Measurements from ENCODE around the gene GYS1.
A peak's percentile ranks its signal among the peaks of the same experiment; 100 is the strongest.

GYS1 gene

GRCh38 chr19:48955308-48955958, 37.7 kb downstream of the GYS1 start:
- no peak for ATAC-seq
- TF ChIP-seq PPARA (CRISPR knock-in tag; IDR thresholded peaks at IDR 0.05; ENCODE audit: borderline replicate concordance) (no peak), PATZ1 (CRISPR knock-in tag; IDR thresholded peaks at IDR 0.05; ENCODE audit: borderline replicate concordance) (no peak), CREB5 (CRISPR knock-in tag; IDR thresholded peaks at IDR 0.05; ENCODE audit: low read depth) (no peak), RARB (CRISPR knock-in tag; IDR thresholded peaks at IDR 0.05) (no peak), ESRRG (CRISPR knock-in tag; IDR thresholded peaks at IDR 0.05) (no peak), TSHZ2 (CRISPR knock-in tag; IDR thresholded peaks at IDR 0.05) (no peak), ARNTL (CRISPR knock-in tag; IDR thresholded peaks at IDR 0.05; ENCODE audit: borderline replicate concordance, low read depth) (no peak), SNAI2 (CRISPR knock-in tag; IDR thresholded peaks at IDR 0.05) (no peak), CSDC2 (CRISPR knock-in tag; IDR thresholded peaks at IDR 0.05) (no peak), ZNF8 (CRISPR knock-in tag; IDR thresholded peaks at IDR 0.05) (no peak), BACH2 (CRISPR knock-in tag; IDR thresholded peaks at IDR 0.05; ENCODE audit: borderline replicate concordance) (no peak), GLIS3 (CRISPR knock-in tag; IDR thresholded peaks at IDR 0.05) (no peak), ZFP30 (CRISPR knock-in tag; IDR thresholded peaks at IDR 0.05) (no peak), TOX (CRISPR knock-in tag; IDR thresholded peaks at IDR 0.05; ENCODE audit: borderline replicate concordance) (no peak), ZC3H10 (CRISPR knock-in tag; IDR thresholded peaks at IDR 0.05) (no peak), ISL1 (CRISPR knock-in tag; IDR thresholded peaks at IDR 0.05) (no peak), ZFP3 (CRISPR knock-in tag; IDR thresholded peaks at IDR 0.05) (no peak)

GRCh38 chr19:48954595-48955307, 38.4 kb downstream of the GYS1 start, which contains the start of gene BAX:
BAX (plus strand) TSS chr19:48954875; CDS start chr19:48954929, 54 bp downstream.
- peak; percentile 50; the same call in 1 of the 2 replicates for TF ChIP-seq ZC3H10 (CRISPR knock-in tag; IDR thresholded peaks at IDR 0.05)
- TF ChIP-seq SNAI2 (CRISPR knock-in tag; IDR thresholded peaks at IDR 0.05): peak; percentile 95
- peak; percentile 66; the same call in 1 of the 2 replicates for TF ChIP-seq ZFP3 (CRISPR knock-in tag; IDR thresholded peaks at IDR 0.05)
- no peak for TF ChIP-seq OSR1 (CRISPR knock-in tag; IDR thresholded peaks at IDR 0.05)
- TF ChIP-seq TCF4 (CRISPR knock-in tag; IDR thresholded peaks at IDR 0.05; ENCODE audit: borderline replicate concordance): no peak
- peak; percentile 86; the same call in 1 of the 2 replicates for TF ChIP-seq CSDC2 (CRISPR knock-in tag; IDR thresholded peaks at IDR 0.05)
- TF ChIP-seq RARB (CRISPR knock-in tag; IDR thresholded peaks at IDR 0.05): no peak
- peak; percentile 94 for ATAC-seq

- no peak for ATAC-seq
- TF ChIP-seq RARB (CRISPR knock-in tag; IDR thresholded peaks at IDR 0.05) (no peak), POU6F1 (CRISPR knock-in tag; IDR thresholded peaks at IDR 0.05; ENCODE audit: borderline replicate concordance, low read depth) (no peak), TCF4 (CRISPR knock-in tag; IDR thresholded peaks at IDR 0.05; ENCODE audit: borderline replicate concordance) (no peak), ZFP30 (CRISPR knock-in tag; IDR thresholded peaks at IDR 0.05) (no peak), TSHZ2 (CRISPR knock-in tag; IDR thresholded peaks at IDR 0.05) (no peak)
Observed at GRCh38 chr19:48953990-48954594, 39.0 kb downstream of the GYS1 start.
